Lower lobe of right lung (tissue), 2 donors: ENCODE data around the gene CCDC86. TPM values are rescaled to one million over a fixed set of nuclear protein-coding genes. Genes with fewer than 3 reads are reported as not detected.

ENCODE experiments used
- ATAC-seq, 2 donors: fragments of 200-7000 bp; cut with Tn5 transposase; one replicate each; pipeline ENCODE4 v1.9.1; 2020 to 2022; ENCODE audit warnings: mild to moderate bottlenecking in 2 of 2, moderate library complexity in 2 of 2
- DNase-seq: peaks from one replicate; pipeline ENCODE4 v3.0.0-alpha.2; 2020
- H3K27ac ChIP-seq: fragments of 200-600 bp; one replicate; pipeline ENCODE4 v1.8.0; 2022
- H3K27me3 ChIP-seq: fragments of 200-600 bp; one replicate; pipeline ENCODE4 v1.8.0; 2022; ENCODE audit warnings: low read depth
- H3K36me3 ChIP-seq: fragments of 200-600 bp; one replicate; pipeline ENCODE4 v1.8.0; 2022; ENCODE audit warnings: mild to moderate bottlenecking
- H3K4me1 ChIP-seq: fragments of 200-600 bp; one replicate; pipeline ENCODE4 v1.8.0; 2022
- H3K4me3 ChIP-seq: fragments of 200-600 bp; one replicate; pipeline ENCODE4 v1.8.0; 2022; ENCODE audit warnings: mild to moderate bottlenecking
- H3K9me3 ChIP-seq: fragments of 200-600 bp; one replicate; pipeline ENCODE4 v1.8.0; 2022
- intact Hi-C: fragments of 100-400 bp; cut with DNase I; formaldehyde crosslinking; loops from one replicate; pipeline ENCODE4 v1.11.0; 2022
- total RNA-seq: library from RNA; stranded (reverse); fragmentation: NEBNext Ultra II Directional; extraction: Animal tissue kit (Norgen Biotek cat#: 25700); gene quantifications from one replicate; pipeline ENCODE4 v1.2.1, GENCODE V29; 2021
- TF ChIP-seq, protein P1 (sequence below): fragments of 200-600 bp; IDR thresholded peaks from one replicate; pipeline ENCODE4 v1.8.0; 2022; ENCODE audit warnings: antibody characterized with exemption, mild to moderate bottlenecking
- donor health status: DM: no; HTN: yes; CAD: no; lungs with severe emphysema.

The CCDC86 gene
- total RNA-seq, 1 donor from 2014 or later, result 12.6 TPM

DNA sequence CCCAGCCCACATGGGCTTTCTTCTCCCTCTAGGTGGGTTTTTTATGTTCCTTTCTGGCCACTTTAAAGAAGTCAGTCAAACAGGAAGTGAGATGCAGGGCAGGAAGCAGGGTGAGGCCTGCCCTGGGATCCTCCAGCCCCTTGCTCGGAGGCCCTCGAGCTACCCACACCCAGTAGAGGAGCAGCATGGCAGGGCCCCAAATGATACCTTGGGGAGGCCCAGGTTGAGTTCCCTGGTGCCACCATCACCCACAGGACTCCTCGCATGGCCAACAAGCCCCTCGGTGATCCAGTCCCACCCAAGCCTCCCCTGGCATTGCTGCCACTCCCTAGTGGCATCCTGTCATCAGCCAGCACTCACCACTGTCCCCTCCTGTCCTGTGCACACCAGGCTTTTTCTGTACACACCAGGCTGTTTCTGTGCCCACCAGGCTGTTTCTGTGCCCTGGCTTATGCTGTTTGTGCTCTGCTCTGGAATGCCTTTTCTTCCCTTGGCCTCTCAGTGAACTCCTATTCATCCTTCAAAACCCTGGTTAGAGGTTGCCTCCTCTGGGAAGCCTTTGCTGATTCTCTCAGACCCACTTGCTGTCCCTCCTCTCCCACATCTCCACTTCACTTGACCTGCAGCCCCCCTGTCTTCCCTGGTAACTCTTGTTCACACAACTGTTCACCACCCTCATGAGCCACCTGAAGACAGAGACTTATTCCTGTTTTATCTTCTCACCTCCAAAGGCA, 17.0 kb downstream of the CCDC86 start:
- DNase-seq, result no peak
- Histone ChIP-seq H3K27ac (no peak overlapping the region), H3K27me3 (no peaks in the 10 kb centered on the region), H3K9me3 (no peaks in the 10 kb centered on the region), H3K36me3 (no peaks in the 10 kb centered on the region), H3K4me1 (no peaks in the 10 kb centered on the region), H3K4me3 (no peak overlapping the region)
- intact Hi-C loops, result no loop called here
- TF ChIP-seq, protein P1, sequence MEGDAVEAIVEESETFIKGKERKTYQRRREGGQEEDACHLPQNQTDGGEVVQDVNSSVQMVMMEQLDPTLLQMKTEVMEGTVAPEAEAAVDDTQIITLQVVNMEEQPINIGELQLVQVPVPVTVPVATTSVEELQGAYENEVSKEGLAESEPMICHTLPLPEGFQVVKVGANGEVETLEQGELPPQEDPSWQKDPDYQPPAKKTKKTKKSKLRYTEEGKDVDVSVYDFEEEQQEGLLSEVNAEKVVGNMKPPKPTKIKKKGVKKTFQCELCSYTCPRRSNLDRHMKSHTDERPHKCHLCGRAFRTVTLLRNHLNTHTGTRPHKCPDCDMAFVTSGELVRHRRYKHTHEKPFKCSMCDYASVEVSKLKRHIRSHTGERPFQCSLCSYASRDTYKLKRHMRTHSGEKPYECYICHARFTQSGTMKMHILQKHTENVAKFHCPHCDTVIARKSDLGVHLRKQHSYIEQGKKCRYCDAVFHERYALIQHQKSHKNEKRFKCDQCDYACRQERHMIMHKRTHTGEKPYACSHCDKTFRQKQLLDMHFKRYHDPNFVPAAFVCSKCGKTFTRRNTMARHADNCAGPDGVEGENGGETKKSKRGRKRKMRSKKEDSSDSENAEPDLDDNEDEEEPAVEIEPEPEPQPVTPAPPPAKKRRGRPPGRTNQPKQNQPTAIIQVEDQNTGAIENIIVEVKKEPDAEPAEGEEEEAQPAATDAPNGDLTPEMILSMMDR, result no peak
- ATAC-seq, result peak in 1 of 2 donors; percentile 10

DNA sequence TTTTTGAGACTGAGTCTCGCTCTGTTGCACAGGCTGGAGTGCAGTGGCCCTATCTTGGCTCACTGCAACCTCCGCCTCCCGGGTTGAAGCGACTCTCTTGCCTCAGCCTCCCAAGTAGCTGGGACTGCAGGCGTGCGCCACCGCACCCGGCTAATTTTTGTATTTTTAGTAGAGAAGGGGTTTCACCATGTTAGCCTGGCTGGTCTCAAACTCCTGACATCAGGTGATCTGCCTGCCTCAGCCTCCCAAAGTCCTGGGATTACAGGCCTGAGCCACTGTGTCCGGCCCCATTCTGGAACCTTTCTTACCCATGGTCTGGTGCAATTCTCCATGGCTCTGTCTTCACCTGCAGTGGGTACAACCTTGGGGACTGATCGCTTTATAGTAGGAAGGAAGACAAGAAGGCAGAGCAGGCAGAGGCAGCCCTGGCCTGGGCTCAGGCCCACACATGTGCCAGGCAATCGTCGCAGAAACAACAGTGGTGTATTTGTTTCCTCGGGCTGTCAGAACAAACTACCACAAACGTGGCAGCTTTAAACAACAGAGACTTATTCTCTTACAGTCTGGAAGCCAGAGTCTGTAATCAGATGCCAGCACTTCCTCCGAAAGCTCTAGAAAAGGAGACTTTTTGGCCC, 17.8 kb downstream of the CCDC86 start:
- Histone ChIP-seq H3K4me1 (no peaks in the 10 kb centered on the region), H3K36me3 (no peaks in the 10 kb centered on the region), H3K4me3 (no peak overlapping the region), H3K27me3 (no peaks in the 10 kb centered on the region), H3K27ac (no peak overlapping the region), H3K9me3 (no peaks in the 10 kb centered on the region)
- intact Hi-C loops, result no loop called here
- TF ChIP-seq, protein P1, result no peak
- DNase-seq, result peak; percentile 3
- ATAC-seq, result no peak

DNA sequence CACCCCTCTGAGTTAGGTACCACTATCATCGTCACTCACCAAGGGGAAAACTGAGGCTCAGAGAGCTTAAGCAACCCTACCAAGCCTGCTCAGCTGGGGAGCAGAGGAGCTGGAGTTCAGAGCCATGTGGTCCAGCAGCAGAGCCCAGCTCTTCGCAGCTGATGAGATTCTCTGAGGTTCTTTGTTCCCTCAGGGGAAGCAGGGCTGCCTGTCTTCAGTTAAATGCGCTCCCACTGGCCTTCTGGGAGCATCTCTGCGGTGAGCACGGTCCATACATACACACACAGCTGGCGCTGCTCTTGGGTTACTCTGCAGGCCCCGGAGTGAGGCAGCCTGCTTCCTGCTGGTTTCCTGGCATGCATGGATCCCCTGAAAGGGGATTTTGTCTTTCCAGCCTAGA, 19.0 kb downstream of the CCDC86 start:
- DNase-seq (peak; percentile 16), ATAC-seq (no peak)
- TF ChIP-seq, protein P1, result no peak
- Histone ChIP-seq H3K4me1 (no peaks in the 10 kb centered on the region), H3K27ac (no peak overlapping the region), H3K4me3 (no peak overlapping the region), H3K9me3 (no peaks in the 10 kb centered on the region), H3K27me3 (no peaks in the 10 kb centered on the region), H3K36me3 (no peaks in the 10 kb centered on the region)
- intact Hi-C loops, result no loop called here

DNA sequence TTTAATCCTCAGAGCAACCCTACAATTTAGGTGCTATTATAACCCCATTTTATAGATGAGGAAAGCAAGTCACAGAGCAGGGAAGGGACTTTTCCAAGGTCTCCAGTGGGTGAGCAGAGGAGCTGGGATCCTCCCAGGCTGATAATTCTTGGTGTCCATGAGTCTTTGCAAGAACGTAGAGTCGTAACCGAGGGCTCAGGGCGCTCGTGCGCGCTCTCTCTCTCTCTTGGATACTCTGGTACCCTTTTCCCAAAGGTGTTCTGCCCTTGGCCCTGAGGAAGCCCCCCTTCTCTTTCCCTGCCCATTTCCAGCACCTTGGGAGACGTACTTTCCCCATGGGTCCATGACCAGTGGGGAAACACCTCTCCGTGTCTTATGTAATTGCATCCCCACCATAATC, 20.3 kb downstream of the CCDC86 start:
- Histone ChIP-seq H3K9me3 (no peaks in the 10 kb centered on the region), H3K36me3 (no peaks in the 10 kb centered on the region), H3K27ac (no peak overlapping the region), H3K4me1 (no peaks in the 10 kb centered on the region), H3K4me3 (no peak overlapping the region), H3K27me3 (no peaks in the 10 kb centered on the region)
- DNase-seq, result no peak
- no peak for ATAC-seq
- TF ChIP-seq, protein P1, result no peak
- intact Hi-C loops, result no loop called here

DNA sequence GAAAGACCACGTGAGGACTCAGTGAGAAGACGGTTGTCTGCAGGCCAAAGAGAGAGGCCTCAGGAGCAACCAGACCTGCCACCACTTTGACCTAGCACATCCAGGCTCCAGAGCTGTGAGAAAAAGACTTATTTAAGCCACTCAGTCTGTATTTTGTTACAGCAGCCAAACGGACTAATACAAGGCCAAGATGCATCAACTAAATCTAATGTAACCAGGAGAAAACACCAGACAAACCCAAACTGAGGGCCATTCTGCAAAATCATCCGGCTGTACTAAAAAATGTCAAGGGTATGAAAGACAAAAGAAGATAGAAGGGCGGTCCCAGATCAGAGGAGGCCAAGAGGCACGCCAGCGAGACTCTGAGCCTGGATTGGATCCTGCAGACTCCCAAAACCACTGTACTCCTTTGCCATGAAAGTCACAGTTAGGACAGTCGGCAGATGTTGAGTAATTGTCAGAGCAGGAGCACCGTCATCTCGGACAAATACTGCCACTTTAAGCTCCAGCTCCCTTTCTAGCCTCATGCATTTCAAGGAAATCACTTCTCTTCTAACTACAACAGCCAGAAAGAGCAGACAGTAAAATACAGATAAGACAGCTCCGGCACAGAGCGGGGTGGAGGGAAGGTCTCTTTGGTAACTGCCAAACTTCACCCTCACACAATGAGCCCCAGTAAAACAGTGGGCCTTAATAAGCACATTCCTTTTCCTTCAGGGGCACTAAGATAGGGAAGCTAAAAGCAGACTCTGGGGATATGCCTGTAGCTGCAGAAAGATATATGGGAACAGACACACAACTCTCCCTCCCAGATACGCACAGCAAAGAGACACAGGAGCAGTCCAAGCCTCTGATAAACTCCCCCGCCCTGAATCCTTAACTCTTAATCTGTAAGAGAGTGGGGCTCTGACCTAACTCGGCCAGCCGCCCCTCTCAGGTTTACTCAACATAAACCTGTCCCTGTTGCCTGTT, 21.9 kb downstream of the CCDC86 start:
- H3K27me3 ChIP-seq, result no peaks in the 10 kb centered on the region
- no peak overlapping the region for H3K27ac ChIP-seq
- H3K9me3 ChIP-seq, result no peaks in the 10 kb centered on the region
- ATAC-seq (no peak), DNase-seq (peak; percentile 20)
- H3K4me3 ChIP-seq, result no peak overlapping the region
- intact Hi-C loops, result no loop called here
- H3K4me1 ChIP-seq, result no peaks in the 10 kb centered on the region
- no peaks in the 10 kb centered on the region for H3K36me3 ChIP-seq
- TF ChIP-seq, protein P1, result no peak
